DND-41 (cell line): ENCODE data around the gene MROH2A.

Experiments used
- ATAC-seq: fragments of 200-7000 bp; cut with Tn5 transposase; 3 replicates; pipeline ENCODE4 v1.9.1; 2021; ENCODE audit warnings: low read depth; ENCODE audit not compliant: insufficient read depth
- DNase-seq: peaks from one replicate; pipeline ENCODE4 v3.0.0-alpha.2; 2020
- H2AFZ ChIP-seq: 2 replicates; pipeline ENCODE4 v1.6.0; 2012; ENCODE audit warnings: low read depth, low read length
- H3K27ac ChIP-seq: 2 replicates; pipeline ENCODE4 v1.5.1; 2012; ENCODE audit warnings: low read length, inconsistent platforms
- H3K27me3 ChIP-seq: fragments of 200-600 bp; sonication (generic); 2 replicates; pipeline ENCODE4 v1.6.0; 2012; ENCODE audit warnings: low read length, mild to moderate bottlenecking, inconsistent platforms; ENCODE audit not compliant: insufficient read depth, poor library complexity
- H3K36me3 ChIP-seq: 2 replicates; pipeline ENCODE4 v1.5.1; 2012; ENCODE audit warnings: low read length, inconsistent platforms; ENCODE audit not compliant: insufficient read depth
- H3K4me1 ChIP-seq: 2 replicates; pipeline ENCODE4 v1.5.1; 2012; ENCODE audit warnings: mild to moderate bottlenecking, low read length; ENCODE audit not compliant: insufficient read depth
- H3K4me2 ChIP-seq: 2 replicates; pipeline ENCODE4 v1.6.0; 2012; ENCODE audit warnings: mild to moderate bottlenecking, moderate library complexity, low read length, inconsistent platforms; ENCODE audit not compliant: insufficient read depth
- H3K4me3 ChIP-seq, 2 experiments: fragments of 200-600 bp in 1 of 2; shearing (Covaris generic) in 1 of 2; 2 replicates each; pipeline ENCODE4 v1.5.1; 2012 to 2016; ENCODE audit warnings: inconsistent platforms in 2 of 2, low read length in 2 of 2, mild to moderate bottlenecking in 2 of 2, low read depth in 1 of 2, moderate library complexity in 1 of 2
- H3K79me2 ChIP-seq: 2 replicates; pipeline ENCODE4 v1.6.0; 2012; ENCODE audit warnings: low read length, inconsistent platforms; ENCODE audit not compliant: insufficient read depth
- H3K9ac ChIP-seq: 2 replicates; pipeline ENCODE4 v1.6.0; 2012; ENCODE audit warnings: low read depth, mild to moderate bottlenecking, inconsistent platforms, low read length, moderate library complexity
- H3K9me3 ChIP-seq: 2 replicates; pipeline ENCODE4 v1.5.1; 2012; ENCODE audit warnings: low read length, moderate library complexity, mild to moderate bottlenecking, inconsistent platforms; ENCODE audit not compliant: insufficient read depth, severe bottlenecking
- H4K20me1 ChIP-seq: 2 replicates; pipeline ENCODE4 v1.6.0; 2012; ENCODE audit warnings: low read length; ENCODE audit not compliant: insufficient read depth
- EZH2 ChIP-seq: IDR thresholded peaks from 3 replicates; pipeline ENCODE4 v1.6.1; 2012; ENCODE audit warnings: borderline replicate concordance, low read depth, mild to moderate bottlenecking, moderate library complexity, low read length, inconsistent platforms; ENCODE audit not compliant: severe bottlenecking
- TF ChIP-seq, protein P1 (sequence below): IDR thresholded peaks from 2 replicates; pipeline ENCODE4 v1.5.1; 2012; ENCODE audit warnings: borderline replicate concordance, low read length, moderate library complexity, mild to moderate bottlenecking; ENCODE audit not compliant: poor library complexity, severe bottlenecking; ENCODE audit errors: extremely low read depth

The MROH2A gene

DNA sequence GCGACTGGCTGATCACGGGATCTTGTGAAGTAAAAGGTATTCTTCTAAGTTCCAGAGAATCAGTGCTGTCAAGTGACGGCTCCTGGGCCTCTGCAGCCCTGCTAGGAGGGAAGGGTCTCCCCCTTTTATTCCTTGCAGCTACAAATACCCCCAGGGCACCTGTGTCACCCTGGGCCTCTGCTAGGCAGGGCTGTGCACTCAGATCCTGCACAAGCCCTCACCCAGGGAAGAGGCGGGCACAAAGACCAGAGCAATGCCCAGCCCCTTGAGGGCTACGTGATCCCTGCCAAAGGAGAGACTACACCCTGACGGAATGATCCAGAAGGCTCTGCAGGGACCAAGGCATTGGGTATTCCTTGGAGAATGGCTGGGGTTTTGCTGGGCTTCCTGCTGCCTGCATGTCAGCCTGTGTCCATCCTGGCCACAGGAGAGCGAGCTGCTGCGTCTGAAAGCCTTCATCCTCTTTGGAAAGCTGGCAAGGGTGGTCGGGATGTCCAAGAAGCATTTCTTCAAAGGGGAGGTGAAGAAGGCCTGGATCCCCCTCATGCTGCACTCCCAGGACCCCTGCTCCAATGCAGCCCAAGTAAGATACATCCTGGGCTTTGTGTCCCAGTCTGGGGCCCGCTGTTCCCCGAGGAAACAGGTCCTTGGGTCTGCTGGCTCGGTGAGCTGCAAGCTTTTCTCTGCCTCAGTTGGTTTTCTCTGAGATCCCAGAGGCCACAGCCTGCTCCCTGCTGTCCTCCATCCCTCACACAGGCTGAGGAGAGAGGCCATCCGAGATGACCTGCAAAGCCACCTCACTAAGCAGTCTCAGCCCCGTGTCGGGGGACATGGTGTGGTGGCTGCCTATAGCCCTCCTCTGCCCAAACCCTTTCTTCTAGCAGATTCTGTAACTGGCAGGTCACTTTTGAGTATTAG, 51.3 kb downstream of the MROH2A start:
- Histone ChIP-seq H3K4me3 (no peak overlapping the region), H4K20me1 (peaks cover 2% of the 10 kb centered on the region; the same call in 1 of the 2 replicates), H3K27ac (no peak overlapping the region), H3K36me3 (peaks cover 13% of the 10 kb centered on the region; the same call in 1 of the 2 replicates), H3K4me2 (no peak overlapping the region), H3K79me2 (no peaks in the 10 kb centered on the region), H3K27me3 (no peaks in the 10 kb centered on the region), H3K9me3 (no peaks in the 10 kb centered on the region), H3K4me1 (no peaks in the 10 kb centered on the region), H2AFZ (no peak overlapping the region), H3K9ac (no peak overlapping the region)
- DNase-seq (no peak), ATAC-seq (no peak)
- TF ChIP-seq, protein P1, sequence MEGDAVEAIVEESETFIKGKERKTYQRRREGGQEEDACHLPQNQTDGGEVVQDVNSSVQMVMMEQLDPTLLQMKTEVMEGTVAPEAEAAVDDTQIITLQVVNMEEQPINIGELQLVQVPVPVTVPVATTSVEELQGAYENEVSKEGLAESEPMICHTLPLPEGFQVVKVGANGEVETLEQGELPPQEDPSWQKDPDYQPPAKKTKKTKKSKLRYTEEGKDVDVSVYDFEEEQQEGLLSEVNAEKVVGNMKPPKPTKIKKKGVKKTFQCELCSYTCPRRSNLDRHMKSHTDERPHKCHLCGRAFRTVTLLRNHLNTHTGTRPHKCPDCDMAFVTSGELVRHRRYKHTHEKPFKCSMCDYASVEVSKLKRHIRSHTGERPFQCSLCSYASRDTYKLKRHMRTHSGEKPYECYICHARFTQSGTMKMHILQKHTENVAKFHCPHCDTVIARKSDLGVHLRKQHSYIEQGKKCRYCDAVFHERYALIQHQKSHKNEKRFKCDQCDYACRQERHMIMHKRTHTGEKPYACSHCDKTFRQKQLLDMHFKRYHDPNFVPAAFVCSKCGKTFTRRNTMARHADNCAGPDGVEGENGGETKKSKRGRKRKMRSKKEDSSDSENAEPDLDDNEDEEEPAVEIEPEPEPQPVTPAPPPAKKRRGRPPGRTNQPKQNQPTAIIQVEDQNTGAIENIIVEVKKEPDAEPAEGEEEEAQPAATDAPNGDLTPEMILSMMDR: no peak
- no peak for TF ChIP-seq EZH2

DNA sequence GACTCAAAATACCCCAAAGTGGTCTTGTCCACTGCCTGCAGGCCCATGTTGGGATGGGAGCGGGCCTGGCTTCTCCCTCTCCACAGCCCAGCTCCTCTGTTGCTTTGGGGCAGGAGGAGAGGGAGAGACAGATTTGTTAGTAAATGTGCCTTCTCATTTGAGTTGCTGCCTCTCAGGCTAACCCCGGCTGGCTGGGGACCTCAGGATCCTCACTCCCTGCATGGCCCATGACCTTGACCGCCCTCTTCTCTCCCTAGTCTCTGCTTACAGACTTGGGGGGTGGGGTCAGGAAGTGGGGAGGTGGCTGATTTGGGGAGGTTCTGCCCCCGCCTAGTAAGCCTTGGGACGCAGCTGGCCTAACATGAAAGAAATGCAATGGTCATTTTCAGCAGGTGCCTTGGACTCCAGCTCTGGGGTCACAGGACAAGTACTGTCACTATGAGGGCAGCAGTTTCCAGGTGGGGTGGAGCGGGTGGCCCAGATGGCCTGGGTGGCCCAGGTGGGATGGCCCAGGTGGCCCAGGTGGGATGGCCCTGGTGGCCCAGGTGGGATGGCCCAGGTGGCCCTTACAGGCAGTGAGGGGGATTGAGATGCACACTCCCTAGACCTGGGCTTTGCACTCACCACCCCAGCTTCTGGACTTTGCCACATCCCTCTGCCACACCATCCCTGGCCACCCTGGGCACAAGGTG, 52.1 kb downstream of the MROH2A start:
- Histone ChIP-seq H3K36me3 (peaks cover 22% of the 10 kb centered on the region), H3K27me3 (no peaks in the 10 kb centered on the region), H3K27ac (no peak overlapping the region), H3K4me3 (no peak overlapping the region), H3K4me1 (no peaks in the 10 kb centered on the region), H3K79me2 (no peaks in the 10 kb centered on the region), H3K4me2 (no peak overlapping the region), H3K9ac (no peak overlapping the region), H3K9me3 (no peaks in the 10 kb centered on the region), H4K20me1 (peaks cover 4% of the 10 kb centered on the region), H2AFZ (no peak overlapping the region)
- ATAC-seq (no peak), DNase-seq (peak; percentile 3)
- no peak for TF ChIP-seq EZH2
- TF ChIP-seq, protein P1: no peak

DNA sequence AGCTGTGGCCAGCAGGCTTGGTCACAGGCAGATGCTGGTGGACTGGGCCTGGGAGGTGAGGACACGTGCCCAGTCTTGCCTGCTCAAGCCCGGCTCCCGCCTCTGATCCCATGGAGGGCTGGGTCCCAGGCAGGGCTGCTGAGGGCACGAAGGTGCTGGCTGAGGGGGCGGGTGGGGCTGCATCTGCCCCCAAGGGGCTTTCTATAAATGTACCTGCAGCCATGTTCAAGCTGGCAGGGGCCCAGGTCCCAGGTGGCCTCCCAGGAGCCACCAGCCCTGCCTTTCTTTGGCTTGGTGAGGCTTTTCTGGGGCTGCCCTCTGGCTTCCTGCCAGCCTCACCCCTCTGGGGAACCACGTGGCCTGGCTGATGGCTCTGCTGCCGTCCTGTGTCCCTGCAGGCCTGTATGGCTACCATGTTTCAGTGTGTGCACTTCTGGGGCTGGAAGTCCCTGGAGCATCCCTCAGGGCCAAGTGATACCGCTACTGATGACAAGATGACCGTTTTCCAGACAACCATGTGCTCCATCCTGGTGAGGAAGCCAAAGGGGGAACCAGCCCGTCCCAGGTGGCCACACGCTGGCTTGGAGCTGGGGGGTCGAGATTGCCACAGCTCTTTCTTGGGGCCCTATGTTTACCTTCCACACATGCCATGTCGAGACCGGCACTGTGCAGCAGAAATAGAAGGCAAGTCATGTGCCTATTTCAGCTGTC, 53.0 kb downstream of the MROH2A start:
- DNase-seq: no peak
- Histone ChIP-seq H3K36me3 (peaks cover 31% of the 10 kb centered on the region), H4K20me1 (peaks cover 12% of the 10 kb centered on the region), H2AFZ (no peak overlapping the region), H3K9ac (no peak overlapping the region), H3K4me1 (no peaks in the 10 kb centered on the region), H3K27ac (no peak overlapping the region), H3K79me2 (peaks cover 6% of the 10 kb centered on the region; the same call in 1 of the 2 replicates), H3K4me2 (no peak overlapping the region), H3K27me3 (no peaks in the 10 kb centered on the region), H3K9me3 (no peaks in the 10 kb centered on the region), H3K4me3 (no peak overlapping the region)
- ATAC-seq: no peak
- TF ChIP-seq, protein P1: no peak
- no peak for TF ChIP-seq EZH2
